Loucy (cell line): ENCODE results near the gene BARHL1.

Experiments
- H2AFZ ChIP-seq: fragments of 200-600 bp; sonication (generic); 2 replicates; pipeline ENCODE4 v1.6.0; 2016; ENCODE audit warnings: antibody characterized with exemption, mild to moderate bottlenecking, low read length, moderate library complexity
- H3F3A ChIP-seq: fragments of 200-600 bp; 2 replicates; pipeline ENCODE4 v1.6.0; 2016; ENCODE audit warnings: antibody characterized with exemption, low read depth, mild to moderate bottlenecking
- H3K27me3 ChIP-seq: fragments of 200-600 bp; sonication (generic); 2 replicates; pipeline ENCODE4 v1.6.1; 2014; ENCODE audit warnings: low read length, mild to moderate bottlenecking; ENCODE audit not compliant: insufficient read depth, poor library complexity, severe bottlenecking
- H3K36me3 ChIP-seq: fragments of 200-600 bp; sonication (generic); 2 replicates; pipeline ENCODE4 v1.6.1; 2016; ENCODE audit warnings: low read length; ENCODE audit not compliant: insufficient read depth
- H3K4me1 ChIP-seq: fragments of 200-600 bp; sonication (generic); 2 replicates; pipeline ENCODE4 v1.5.1; 2014; ENCODE audit warnings: low read length, mild to moderate bottlenecking; ENCODE audit not compliant: insufficient read depth, poor library complexity, severe bottlenecking
- H3K4me2 ChIP-seq: fragments of 200-600 bp; sonication (generic); 2 replicates; pipeline ENCODE4 v1.6.0; 2014; ENCODE audit warnings: antibody characterized with exemption, low read length, low read depth, mild to moderate bottlenecking; ENCODE audit not compliant: poor library complexity, severe bottlenecking
- H3K4me3 ChIP-seq: fragments of 200-600 bp; sonication (generic); 2 replicates; pipeline ENCODE4 v1.5.1; 2014; ENCODE audit warnings: low read length, mild to moderate bottlenecking, mixed read lengths; ENCODE audit not compliant: poor library complexity, severe bottlenecking
- H3K79me2 ChIP-seq: fragments of 200-600 bp; sonication (generic); 2 replicates; pipeline ENCODE4 v1.6.1; 2014; ENCODE audit warnings: low read length; ENCODE audit not compliant: insufficient read depth
- H3K9ac ChIP-seq: fragments of 200-600 bp; sonication (generic); 2 replicates; pipeline ENCODE4 v1.6.0; 2014; ENCODE audit warnings: mild to moderate bottlenecking, low read depth, low read length, moderate library complexity; ENCODE audit not compliant: poor library complexity, severe bottlenecking
- H3K9me2 ChIP-seq: fragments of 200-600 bp; sonication (generic); replicated peaks from 2 replicates; pipeline ENCODE4 v1.6.1; 2016; ENCODE audit warnings: low read depth, low read length, mixed read lengths
- H3K9me3 ChIP-seq: fragments of 200-600 bp; sonication (generic); 2 replicates; pipeline ENCODE4 v1.6.1; 2014; ENCODE audit warnings: mild to moderate bottlenecking, antibody characterized with exemption, low read length, low read depth; ENCODE audit not compliant: insufficient read depth
- H4K20me1 ChIP-seq: fragments of 200-600 bp; sonication (generic); 2 replicates; pipeline ENCODE4 v1.6.0; 2014; ENCODE audit warnings: antibody characterized with exemption, low read length, mild to moderate bottlenecking; ENCODE audit not compliant: insufficient read depth, poor library complexity, severe bottlenecking
- CTCF ChIP-seq: fragments of 200-600 bp; sonication (generic); conservative IDR thresholded peaks from 2 replicates; pipeline ENCODE4 v1.5.1; 2014; ENCODE audit warnings: mild to moderate bottlenecking, antibody characterized with exemption, low read length
- EZH2phosphoT487 ChIP-seq: fragments of 200-600 bp; IDR thresholded peaks from 2 replicates; pipeline ENCODE4 v1.6.1; 2018; ENCODE audit warnings: antibody characterized with exemption, mild to moderate bottlenecking, moderate library complexity, borderline replicate concordance

Gene BARHL1

DNA sequence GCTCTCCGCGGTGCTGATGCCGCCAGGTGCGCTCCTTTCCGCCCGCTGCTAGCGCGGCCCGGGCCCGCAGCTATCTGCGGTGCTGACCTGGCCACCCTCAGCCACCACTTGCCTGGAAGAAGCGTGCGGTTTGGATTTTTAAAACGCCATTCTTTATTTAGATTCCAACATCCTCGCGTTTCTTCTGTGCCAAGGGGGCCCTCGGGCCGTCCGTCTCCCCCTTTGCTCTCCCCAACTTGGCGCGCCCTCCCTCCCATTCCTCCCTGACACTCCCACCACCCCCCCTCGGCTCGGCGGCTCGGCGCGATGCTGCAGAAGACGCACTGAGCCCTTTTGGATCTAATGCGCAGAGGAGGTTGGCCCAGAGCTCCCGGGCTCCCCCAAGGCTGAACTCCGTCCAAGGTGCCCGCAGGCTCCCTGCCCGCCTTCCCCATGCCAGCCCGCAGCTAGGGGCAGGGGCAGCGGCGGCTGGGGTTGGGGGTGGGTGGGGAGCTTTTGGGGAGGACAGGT lies at the start of gene BARHL1:
Gene BARHL1, plus strand, starts transcription at position 331 of the 510 bp plus-strand sequence. CDS start 192 bp downstream, outside the sequence.
- Histone ChIP-seq H2AFZ (no peak within 1 kb of the TSS), H3K9me3 (no peaks in the 10 kb centered on the region), H3K4me1 (no peaks in the 10 kb centered on the region), H3K4me2 (no peak within 1 kb of the TSS), H3K27me3 (no peaks in the 10 kb centered on the region), H3F3A (no peaks in the 10 kb centered on the region), H3K9me2 (no peaks in the 10 kb centered on the region), H3K79me2 (no peaks in the 10 kb centered on the region), H3K36me3 (no peaks in the 10 kb centered on the region), H3K9ac (no peak within 1 kb of the TSS), H3K4me3 (no peak within 1 kb of the TSS), H4K20me1 (no peaks in the 10 kb centered on the region)
- TF ChIP-seq CTCF = no peak
- no peak for TF ChIP-seq EZH2phosphoT487

DNA sequence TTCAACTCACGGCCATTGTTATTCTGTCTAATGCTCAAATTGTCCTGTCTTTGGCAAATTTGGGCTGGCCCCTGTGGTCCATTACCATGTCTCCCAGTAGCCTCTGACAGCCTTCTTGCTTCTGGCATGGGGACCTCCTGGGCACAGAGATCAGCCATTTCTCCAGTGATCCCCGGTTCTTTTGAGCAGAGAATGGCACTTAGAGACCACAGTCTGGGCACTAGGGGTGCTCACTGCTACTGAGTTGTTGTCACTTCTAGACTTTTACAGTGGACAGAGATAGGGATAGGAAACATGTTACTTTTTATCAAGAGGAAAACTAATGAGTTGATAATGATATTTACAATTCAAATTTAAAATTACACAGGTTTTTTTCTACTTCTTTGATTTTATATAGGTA lies 47.6 kb upstream of the BARHL1 start:
- Histone ChIP-seq H3K9me3 (peaks cover 4% of the 10 kb centered on the region; the same call in 1 of the 2 replicates), H3K4me3 (no peak overlapping the region), H3K9me2 (no peaks in the 10 kb centered on the region), H3K79me2 (no peaks in the 10 kb centered on the region), H2AFZ (no peak overlapping the region), H3K36me3 (no peaks in the 10 kb centered on the region), H3K27me3 (no peaks in the 10 kb centered on the region), H3K9ac (no peak overlapping the region), H3K4me1 (peaks cover 19% of the 10 kb centered on the region), H3F3A (no peaks in the 10 kb centered on the region), H4K20me1 (no peaks in the 10 kb centered on the region), H3K4me2 (no peak overlapping the region)
- no peak for TF ChIP-seq CTCF

GRCh38 chr9:132536124-132536523 lies 46.3 kb upstream of the BARHL1 start:
- no peaks in the 10 kb centered on the region for H4K20me1 ChIP-seq
- H3K4me1 ChIP-seq = peaks cover 19% of the 10 kb centered on the region
- H3K9me3 ChIP-seq = peaks cover 4% of the 10 kb centered on the region; the same call in 1 of the 2 replicates
- no peaks in the 10 kb centered on the region for H3K36me3 ChIP-seq
- H3K79me2 ChIP-seq = no peaks in the 10 kb centered on the region
- no peaks in the 10 kb centered on the region for H3K27me3 ChIP-seq
- no peaks in the 10 kb centered on the region for H3K9me2 ChIP-seq
- no peak for TF ChIP-seq EZH2phosphoT487
- no peak for TF ChIP-seq CTCF
- no peaks in the 10 kb centered on the region for H3F3A ChIP-seq
- peak overlapping the region; percentile 47 for H3K4me2 ChIP-seq
- no peak overlapping the region for H3K4me3 ChIP-seq
- H2AFZ ChIP-seq = no peak overlapping the region
- no peak overlapping the region for H3K9ac ChIP-seq
